Smooth muscle cell (in vitro differentiated cells): ENCODE data around the gene JAM2. TPM values are rescaled to one million over a fixed set of nuclear protein-coding genes. Genes with fewer than 3 reads are reported as not detected.

Experiments used
- DNase-seq: peaks from one replicate; lab custom pipeline; 2025; ENCODE audit not compliant: unreplicated experiment; lab: John Stamatoyannopoulos, UW
- H2AFZ ChIP-seq: fragments of 200-600 bp; sonication (generic); 2 replicates; pipeline ENCODE4 v1.6.0; 2016; ENCODE audit warnings: antibody characterized with exemption, low read depth, mild to moderate bottlenecking
- H3F3A ChIP-seq: fragments of 200-600 bp; sonication (generic); 2 replicates; pipeline ENCODE4 v1.6.0; 2017; ENCODE audit warnings: antibody characterized with exemption, low read depth
- H3K27ac ChIP-seq: fragments of 200-600 bp; sonication (generic); 2 replicates; pipeline ENCODE4 v1.5.1; 2016; ENCODE audit warnings: low read depth, mild to moderate bottlenecking
- H3K27me3 ChIP-seq: fragments of 200-600 bp; sonication (generic); 2 replicates; pipeline ENCODE4 v1.6.1; 2016; ENCODE audit warnings: low read depth, mild to moderate bottlenecking
- H3K36me3 ChIP-seq: fragments of 200-600 bp; sonication (generic); 2 replicates; pipeline ENCODE4 v1.5.1; 2016; ENCODE audit warnings: low read depth
- H3K4me1 ChIP-seq: fragments of 200-600 bp; sonication (generic); 2 replicates; pipeline ENCODE4 v1.5.1; 2016; ENCODE audit warnings: low read depth
- H3K4me2 ChIP-seq: fragments of 200-600 bp; sonication (generic); 2 replicates; pipeline ENCODE4 v1.6.0; 2016; ENCODE audit warnings: mild to moderate bottlenecking
- H3K4me3 ChIP-seq: fragments of 200-600 bp; sonication (generic); 2 replicates; pipeline ENCODE4 v1.5.1; 2016; ENCODE audit warnings: mild to moderate bottlenecking
- H3K79me2 ChIP-seq: fragments of 200-600 bp; sonication (generic); 2 replicates; pipeline ENCODE4 v1.6.0; 2016; ENCODE audit warnings: low read depth, mild to moderate bottlenecking
- H3K9ac ChIP-seq: fragments of 200-600 bp; sonication (generic); 2 replicates; pipeline ENCODE4 v1.6.0; 2016; ENCODE audit warnings: low read depth
- H3K9me3 ChIP-seq: fragments of 200-600 bp; sonication (generic); replicated peaks from 2 replicates; pipeline ENCODE4 v1.5.1; 2016; ENCODE audit warnings: low read depth
- H4K20me1 ChIP-seq: fragments of 200-600 bp; sonication (generic); 2 replicates; pipeline ENCODE4 v1.6.0; 2016; ENCODE audit warnings: low read depth
- CTCF ChIP-seq: fragments of 200-600 bp; sonication (generic); IDR thresholded peaks from 2 replicates; pipeline ENCODE4 v1.5.1; 2017; ENCODE audit warnings: borderline replicate concordance, mild to moderate bottlenecking, antibody characterized with exemption; ENCODE audit not compliant: insufficient read depth, poor library complexity, severe bottlenecking
- WGBS: methylation state at CpG from one replicate; pipeline ENCODE4 v1.1.7; 2016; ENCODE audit warnings: low lambda C conversion rate; 5-methylcytosine and 5-hydroxymethylcytosine counted together
- polyA plus RNA-seq: library from polyadenylated mRNA; unstranded; fragments of >200 nt; fragmentation: Nextera tagmentation; extraction: Ambion mirVana; gene quantifications from 2 replicates; pipeline ENCODE4 v1.2.1, GENCODE V29; 2016
- total RNA-seq: library from RNA; depleted of rRNA; stranded (reverse); fragments of >200 nt; gene quantifications from 2 replicates; pipeline ENCODE4 v1.2.3, GENCODE V29; 2014

JAM2 gene
- total and polyA plus RNA-seq, 2 experiments from 2014 or later = 5.5 to 6.0 TPM

- no peak for TF ChIP-seq CTCF
- H3K9ac ChIP-seq = no peak overlapping the region
- no peak overlapping the region for H2AFZ ChIP-seq
- no peaks in the 10 kb centered on the region for H3K27me3 ChIP-seq
- H3K27ac ChIP-seq = no peak overlapping the region
- no peaks in the 10 kb centered on the region for H3K79me2 ChIP-seq
- no peak for DNase-seq
- H3K4me3 ChIP-seq = no peak overlapping the region
- no peaks in the 10 kb centered on the region for H3K9me3 ChIP-seq
- H3K4me2 ChIP-seq = no peak overlapping the region
- peaks cover 15% of the 10 kb centered on the region for H3K36me3 ChIP-seq
- H3F3A ChIP-seq = no peaks in the 10 kb centered on the region
- H3K4me1 ChIP-seq = no peaks in the 10 kb centered on the region
- no peaks in the 10 kb centered on the region for H4K20me1 ChIP-seq
- WGBS = 54% methylated on average over 1 of the region's 1 CpG
Observed at GRCh38 chr21:25760677-25761076, 121.6 kb downstream of the JAM2 start.

- H3K27ac ChIP-seq = no peak overlapping the region
- no peaks in the 10 kb centered on the region for H3K27me3 ChIP-seq
- H3K79me2 ChIP-seq = no peaks in the 10 kb centered on the region
- H4K20me1 ChIP-seq = no peaks in the 10 kb centered on the region
- H3K9me3 ChIP-seq = no peaks in the 10 kb centered on the region
- no peak for TF ChIP-seq CTCF
- H3K36me3 ChIP-seq = peaks cover 15% of the 10 kb centered on the region
- H3F3A ChIP-seq = no peaks in the 10 kb centered on the region
- H3K4me3 ChIP-seq = no peak overlapping the region
- no peak for DNase-seq
- 97% methylated on average over 3 of the region's 3 CpGs for WGBS
- no peak overlapping the region for H2AFZ ChIP-seq
- no peak overlapping the region for H3K9ac ChIP-seq
- no peaks in the 10 kb centered on the region for H3K4me1 ChIP-seq
- H3K4me2 ChIP-seq = no peak overlapping the region
Observed at GRCh38 chr21:25764065-25764464, 125.0 kb downstream of the JAM2 start.

Other genes with a start within 250 kb of the JAM2 start
- gene MRPL39, start 31.8 kb upstream of the JAM2 start, total RNA-seq = 36.5 and 48.1 TPM in 2 replicates
- 56.6 and 62.0 TPM in 2 replicates for gene MRPL39, start 31.8 kb upstream of the JAM2 start, polyA plus RNA-seq
- gene ATP5PF, start 95.6 kb downstream of the JAM2 start, total RNA-seq = 127 and 132 TPM in 2 replicates
- gene ATP5PF, start 95.6 kb downstream of the JAM2 start, polyA plus RNA-seq = 304 and 308 TPM in 2 replicates
- gene GABPA, start 95.7 kb downstream of the JAM2 start, total RNA-seq = 35.1 and 37.6 TPM in 2 replicates
- 9.4 and 11.4 TPM in 2 replicates for gene GABPA, start 95.7 kb downstream of the JAM2 start, polyA plus RNA-seq